ENCODE measurements around the gene SFRP5.

DNA sequence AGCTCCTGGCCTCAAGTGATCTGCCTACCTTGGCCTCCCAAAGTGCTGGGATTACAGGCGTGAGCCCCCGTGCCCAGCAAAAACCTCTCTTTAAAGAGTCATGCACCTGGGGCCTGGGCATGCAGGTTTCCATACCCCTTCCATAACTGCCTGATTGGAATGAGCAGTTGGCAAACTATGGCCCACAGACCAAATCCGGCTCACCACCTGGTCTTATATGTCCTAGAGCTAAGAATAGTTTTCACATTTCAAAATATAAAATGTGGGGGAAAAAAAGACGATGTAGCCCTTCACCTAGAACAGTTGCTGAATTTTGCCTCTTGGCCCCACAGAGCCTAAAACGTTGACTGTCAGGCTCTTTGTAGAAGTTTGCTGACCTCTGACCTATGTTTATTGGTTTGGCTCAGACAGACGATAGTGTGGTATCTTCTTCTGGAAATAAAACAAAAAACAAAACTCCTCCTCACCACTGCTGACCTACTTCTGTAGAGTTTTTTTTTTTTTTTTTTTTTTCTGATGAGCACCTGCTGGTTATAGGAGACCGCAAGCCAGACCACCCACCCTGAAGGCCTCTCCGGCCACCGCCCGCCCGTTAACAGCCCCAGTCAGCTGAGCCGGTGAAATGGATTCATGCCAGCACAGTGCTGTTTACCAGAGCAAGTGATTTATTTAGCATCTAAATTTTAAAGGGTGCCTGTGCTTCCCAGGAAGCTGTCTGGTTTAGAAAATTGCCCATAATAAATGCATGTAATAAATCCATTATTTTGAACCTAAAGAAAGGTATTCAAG, 33.5 kb upstream of the SFRP5 start:
- TF ChIP-seq, protein P1, sequence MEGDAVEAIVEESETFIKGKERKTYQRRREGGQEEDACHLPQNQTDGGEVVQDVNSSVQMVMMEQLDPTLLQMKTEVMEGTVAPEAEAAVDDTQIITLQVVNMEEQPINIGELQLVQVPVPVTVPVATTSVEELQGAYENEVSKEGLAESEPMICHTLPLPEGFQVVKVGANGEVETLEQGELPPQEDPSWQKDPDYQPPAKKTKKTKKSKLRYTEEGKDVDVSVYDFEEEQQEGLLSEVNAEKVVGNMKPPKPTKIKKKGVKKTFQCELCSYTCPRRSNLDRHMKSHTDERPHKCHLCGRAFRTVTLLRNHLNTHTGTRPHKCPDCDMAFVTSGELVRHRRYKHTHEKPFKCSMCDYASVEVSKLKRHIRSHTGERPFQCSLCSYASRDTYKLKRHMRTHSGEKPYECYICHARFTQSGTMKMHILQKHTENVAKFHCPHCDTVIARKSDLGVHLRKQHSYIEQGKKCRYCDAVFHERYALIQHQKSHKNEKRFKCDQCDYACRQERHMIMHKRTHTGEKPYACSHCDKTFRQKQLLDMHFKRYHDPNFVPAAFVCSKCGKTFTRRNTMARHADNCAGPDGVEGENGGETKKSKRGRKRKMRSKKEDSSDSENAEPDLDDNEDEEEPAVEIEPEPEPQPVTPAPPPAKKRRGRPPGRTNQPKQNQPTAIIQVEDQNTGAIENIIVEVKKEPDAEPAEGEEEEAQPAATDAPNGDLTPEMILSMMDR (IDR thresholded peaks at IDR 0.05) = no peak
- TF ChIP-seq, protein P2, sequence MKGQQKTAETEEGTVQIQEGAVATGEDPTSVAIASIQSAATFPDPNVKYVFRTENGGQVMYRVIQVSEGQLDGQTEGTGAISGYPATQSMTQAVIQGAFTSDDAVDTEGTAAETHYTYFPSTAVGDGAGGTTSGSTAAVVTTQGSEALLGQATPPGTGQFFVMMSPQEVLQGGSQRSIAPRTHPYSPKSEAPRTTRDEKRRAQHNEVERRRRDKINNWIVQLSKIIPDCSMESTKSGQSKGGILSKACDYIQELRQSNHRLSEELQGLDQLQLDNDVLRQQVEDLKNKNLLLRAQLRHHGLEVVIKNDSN (CRISPR knock-in tag; IDR thresholded peaks at IDR 0.05) = no peak
- TF ChIP-seq TEAD4 (CRISPR knock-in tag; IDR thresholded peaks at IDR 0.05) = no peak
- no peak for TF ChIP-seq SOX15 (CRISPR knock-in tag; IDR thresholded peaks at IDR 0.05)
- no peak for TF ChIP-seq ATF1 (CRISPR knock-in tag; IDR thresholded peaks at IDR 0.05)
- TF ChIP-seq RELA (CRISPR knock-in tag; IDR thresholded peaks at IDR 0.05; ENCODE audit: borderline replicate concordance) = no peak
- TF ChIP-seq, protein P3, sequence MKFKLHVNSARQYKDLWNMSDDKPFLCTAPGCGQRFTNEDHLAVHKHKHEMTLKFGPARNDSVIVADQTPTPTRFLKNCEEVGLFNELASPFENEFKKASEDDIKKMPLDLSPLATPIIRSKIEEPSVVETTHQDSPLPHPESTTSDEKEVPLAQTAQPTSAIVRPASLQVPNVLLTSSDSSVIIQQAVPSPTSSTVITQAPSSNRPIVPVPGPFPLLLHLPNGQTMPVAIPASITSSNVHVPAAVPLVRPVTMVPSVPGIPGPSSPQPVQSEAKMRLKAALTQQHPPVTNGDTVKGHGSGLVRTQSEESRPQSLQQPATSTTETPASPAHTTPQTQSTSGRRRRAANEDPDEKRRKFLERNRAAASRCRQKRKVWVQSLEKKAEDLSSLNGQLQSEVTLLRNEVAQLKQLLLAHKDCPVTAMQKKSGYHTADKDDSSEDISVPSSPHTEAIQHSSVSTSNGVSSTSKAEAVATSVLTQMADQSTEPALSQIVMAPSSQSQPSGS (CRISPR knock-in tag; IDR thresholded peaks at IDR 0.05; ENCODE audit: borderline replicate concordance, low read depth) = no peak
- TF ChIP-seq FOXK1 (CRISPR knock-in tag; IDR thresholded peaks at IDR 0.05) = no peak
- TF ChIP-seq, protein P4, sequence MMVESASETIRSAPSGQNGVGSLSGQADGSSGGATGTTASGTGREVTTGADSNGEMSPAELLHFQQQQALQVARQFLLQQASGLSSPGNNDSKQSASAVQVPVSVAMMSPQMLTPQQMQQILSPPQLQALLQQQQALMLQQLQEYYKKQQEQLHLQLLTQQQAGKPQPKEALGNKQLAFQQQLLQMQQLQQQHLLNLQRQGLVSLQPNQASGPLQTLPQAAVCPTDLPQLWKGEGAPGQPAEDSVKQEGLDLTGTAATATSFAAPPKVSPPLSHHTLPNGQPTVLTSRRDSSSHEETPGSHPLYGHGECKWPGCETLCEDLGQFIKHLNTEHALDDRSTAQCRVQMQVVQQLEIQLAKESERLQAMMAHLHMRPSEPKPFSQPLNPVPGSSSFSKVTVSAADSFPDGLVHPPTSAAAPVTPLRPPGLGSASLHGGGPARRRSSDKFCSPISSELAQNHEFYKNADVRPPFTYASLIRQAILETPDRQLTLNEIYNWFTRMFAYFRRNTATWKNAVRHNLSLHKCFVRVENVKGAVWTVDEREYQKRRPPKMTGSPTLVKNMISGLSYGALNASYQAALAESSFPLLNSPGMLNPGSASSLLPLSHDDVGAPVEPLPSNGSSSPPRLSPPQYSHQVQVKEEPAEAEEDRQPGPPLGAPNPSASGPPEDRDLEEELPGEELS (CRISPR knock-in tag; IDR thresholded peaks at IDR 0.05) = no peak
- no peak for TF ChIP-seq FOXP1 (CRISPR knock-in tag; IDR thresholded peaks at IDR 0.05; ENCODE audit: borderline replicate concordance)
- TF ChIP-seq KAT7 (CRISPR knock-in tag; IDR thresholded peaks at IDR 0.05; ENCODE audit: borderline replicate concordance) = no peak
- TF ChIP-seq, protein P5, sequence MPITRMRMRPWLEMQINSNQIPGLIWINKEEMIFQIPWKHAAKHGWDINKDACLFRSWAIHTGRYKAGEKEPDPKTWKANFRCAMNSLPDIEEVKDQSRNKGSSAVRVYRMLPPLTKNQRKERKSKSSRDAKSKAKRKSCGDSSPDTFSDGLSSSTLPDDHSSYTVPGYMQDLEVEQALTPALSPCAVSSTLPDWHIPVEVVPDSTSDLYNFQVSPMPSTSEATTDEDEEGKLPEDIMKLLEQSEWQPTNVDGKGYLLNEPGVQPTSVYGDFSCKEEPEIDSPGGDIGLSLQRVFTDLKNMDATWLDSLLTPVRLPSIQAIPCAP (CRISPR knock-in tag; IDR thresholded peaks at IDR 0.05) = no peak
